HCT116 (cell line): Measurements from ENCODE around the gene EGFL8. TPM values are rescaled to one million over a fixed set of nuclear protein-coding genes. Genes with fewer than 3 reads are reported as not detected.

ENCODE experiments used
- ATAC-seq: fragments of 200-7000 bp; cut with Tn5 transposase; 2 replicates; pipeline ENCODE4 v1.9.1; 2020; ENCODE audit warnings: mild to moderate bottlenecking, moderate library complexity
- BruUV-seq: library from RNA; stranded (reverse); fragments of 400-500 nt; replicated peaks from 2 replicates; lab custom pipeline; 2021; lab: Mats Ljungman, UMichigan
- CTCF ChIA-PET: fragments of 300-600 bp; sonication (Branson Sonifier 250); formaldehyde crosslinking; loops from one replicate; lab custom pipeline; 2021; ENCODE audit warnings: antibody characterized with exemption; lab: Charles Lee
- POLR2A ChIA-PET: fragments of 300-600, 350-600 bp; sonication (Branson Sonifier 250); formaldehyde crosslinking; loops from one replicate; lab custom pipeline; 2021; ENCODE audit warnings: antibody characterized with exemption; lab: Charles Lee
- RAD21 ChIA-PET, 2 experiments: fragments of 300-600 bp; sonication (Branson Sonifier 250); formaldehyde crosslinking; loops; one replicate each; lab custom pipeline; 2023; ENCODE audit warnings: low total read pairs in 2 of 2; ENCODE audit not compliant: uncharacterized antibody in 2 of 2, unreplicated experiment in 2 of 2, low non-redundant PET in 1 of 2; lab: Charles Lee
- DNase-seq: peaks from one replicate; pipeline ENCODE4 v3.0.0-alpha.2; 2010; ENCODE audit warnings: low read depth, low spot score
- H2AFZ ChIP-seq: fragments of 200-600 bp; shearing (Covaris generic), sonication (generic); 2 replicates; pipeline ENCODE4 v1.6.1; 2017; ENCODE audit warnings: low read depth, mixed run types, mixed read lengths, antibody characterized with exemption, low read length; ENCODE audit not compliant: poor library complexity, severe bottlenecking
- H3K27ac ChIP-seq: 2 replicates; pipeline ENCODE4 v1.5.1; 2012; ENCODE audit warnings: low read depth, low read length
- H3K27me3 ChIP-seq: fragments of 200-600 bp; sonication (generic); 2 replicates; pipeline ENCODE4 v1.6.1; 2016; ENCODE audit warnings: mixed run types, low read length, mixed read lengths; ENCODE audit not compliant: insufficient read depth
- H3K36me3 ChIP-seq, 2 experiments: fragments of 200-500 bp in 1 of 2; fragments of 200-600 bp in 1 of 2; sonication (Bioruptor generic) in 1 of 2; sonication (generic) in 1 of 2; 2 replicates each; pipeline versions ENCODE4 v1.5.1 to v1.6.1; 2014 to 2016; ENCODE audit warnings: low read length in 2 of 2, inconsistent platforms in 1 of 2, mixed read lengths in 1 of 2, mixed run types in 1 of 2; ENCODE audit not compliant: insufficient read depth in 2 of 2, control insufficient read depth in 1 of 2
- H3K4me1 ChIP-seq, 2 experiments: fragments of 200-600 bp in 1 of 2; sonication (generic) in 1 of 2; 2 replicates each; pipeline versions ENCODE4 v1.5.1 to v1.6.1; 2012 to 2017; ENCODE audit warnings: low read length in 2 of 2, inconsistent platforms in 1 of 2, mild to moderate bottlenecking in 1 of 2, mixed read lengths in 1 of 2, mixed run types in 1 of 2, moderate library complexity in 1 of 2; ENCODE audit not compliant: insufficient read depth in 2 of 2, control insufficient read depth in 1 of 2
- H3K4me2 ChIP-seq: fragments of 200-600 bp; sonication (generic); 2 replicates; pipeline ENCODE4 v1.6.1; 2017; ENCODE audit warnings: mixed run types, low read length, mixed read lengths
- H3K4me3 ChIP-seq, 2 experiments: fragments of 200-600 bp in 1 of 2; sonication (generic) in 1 of 2; replicated peaks in 1 of 2; 2 replicates each; pipeline ENCODE4 v1.5.1; 2011 to 2016; ENCODE audit warnings: low read length in 2 of 2, control low read depth in 1 of 2, low read depth in 1 of 2, mild to moderate bottlenecking in 1 of 2, mixed read lengths in 1 of 2, mixed run types in 1 of 2
- H3K79me2 ChIP-seq: fragments of 200-600 bp; sonication (generic); 2 replicates; pipeline ENCODE4 v1.6.1; 2017; ENCODE audit warnings: mild to moderate bottlenecking, mixed run types, low read length, moderate library complexity, mixed read lengths; ENCODE audit not compliant: insufficient read depth
- H3K9ac ChIP-seq: fragments of 200-600 bp; sonication (generic); 2 replicates; pipeline ENCODE4 v1.6.1; 2016; ENCODE audit warnings: low read length, mixed read lengths
- H3K9me2 ChIP-seq: fragments of 200-600 bp; sonication (generic), shearing (Covaris generic); 2 replicates; pipeline ENCODE4 v1.6.1; 2017; ENCODE audit warnings: mixed run types, mild to moderate bottlenecking, moderate library complexity; ENCODE audit not compliant: insufficient read depth
- H3K9me3 ChIP-seq, 2 experiments: fragments of 200-500 bp in 1 of 2; fragments of 200-600 bp in 1 of 2; sonication (Bioruptor generic) in 1 of 2; sonication (generic) in 1 of 2; 2 replicates each; pipeline ENCODE4 v1.6.1; 2014 to 2017; ENCODE audit warnings: low read length in 2 of 2, mixed read lengths in 2 of 2, inconsistent platforms in 1 of 2, low read depth in 1 of 2, mild to moderate bottlenecking in 1 of 2, mixed run types in 1 of 2, moderate library complexity in 1 of 2; ENCODE audit not compliant: control insufficient read depth in 1 of 2, insufficient read depth in 1 of 2
- H4K20me1 ChIP-seq: fragments of 200-600 bp; sonication (generic), shearing (Covaris generic); 2 replicates; pipeline ENCODE4 v1.6.1; 2017; ENCODE audit warnings: mixed run types, mild to moderate bottlenecking, moderate library complexity; ENCODE audit not compliant: insufficient read depth
- CEBPB ChIP-seq: IDR thresholded peaks from 2 replicates; pipeline ENCODE4 v1.6.1; 2012; ENCODE audit warnings: low read depth
- EGR1 ChIP-seq: IDR thresholded peaks from 2 replicates; pipeline ENCODE4 v1.6.1; 2012; ENCODE audit warnings: low read depth
- ELF1 ChIP-seq: IDR thresholded peaks from 2 replicates; pipeline ENCODE4 v1.6.1; 2012; ENCODE audit warnings: low read depth, borderline replicate concordance
- RAD21 ChIP-seq: IDR thresholded peaks from 2 replicates; pipeline ENCODE4 v1.6.1; 2012; ENCODE audit warnings: low read depth, mild to moderate bottlenecking
- SIN3A ChIP-seq: IDR thresholded peaks from 2 replicates; pipeline ENCODE4 v1.6.1; 2012; ENCODE audit warnings: low read depth
- SP1 ChIP-seq: IDR thresholded peaks from 2 replicates; pipeline ENCODE4 v1.6.1; 2012; ENCODE audit warnings: low read depth
- SRF ChIP-seq: IDR thresholded peaks from 2 replicates; pipeline ENCODE4 v1.6.1; 2012; ENCODE audit warnings: low read depth
- TCF7L2 ChIP-seq: IDR thresholded peaks from 2 replicates; pipeline ENCODE4 v1.7.0; 2011; ENCODE audit warnings: borderline replicate concordance, inconsistent platforms; ENCODE audit not compliant: insufficient read depth, insufficient read length; ENCODE audit errors: extremely low read depth
- YY1 ChIP-seq: IDR thresholded peaks from 2 replicates; pipeline ENCODE4 v1.6.1; 2011; ENCODE audit warnings: low read length, low read depth, moderate library complexity, mild to moderate bottlenecking; ENCODE audit not compliant: insufficient replicate concordance; ENCODE audit errors: extremely low read depth
- ZNF274 ChIP-seq: fragments of 200-500 bp; sonication (Bioruptor generic); IDR thresholded peaks from 2 replicates; pipeline ENCODE4 v1.6.1; 2014; ENCODE audit warnings: mild to moderate bottlenecking, low read depth, low read length, inconsistent platforms
- intact Hi-C: fragments of 100-400 bp; cut with micrococcal nuclease; formaldehyde crosslinking; loops from 2 replicates; pipeline ENCODE4 v1.10.0; 2022
- total RNA-seq: library from RNA; stranded (reverse); gene quantifications from one replicate; pipeline ENCODE4 v1.2.1, GENCODE V29; 2021; ENCODE audit not compliant: unreplicated experiment
- TF ChIP-seq, protein P1 (sequence below): IDR thresholded peaks from 2 replicates; pipeline ENCODE4 v1.6.1; 2012

Gene EGFL8
- total RNA-seq, 1 experiment from 2014 or later, result 29.0 TPM

GRCh38 chr6:32198866-32199265, 34.5 kb downstream of the EGFL8 start:
- no peak overlapping the region for H2AFZ ChIP-seq
- TF ChIP-seq, protein P1, sequence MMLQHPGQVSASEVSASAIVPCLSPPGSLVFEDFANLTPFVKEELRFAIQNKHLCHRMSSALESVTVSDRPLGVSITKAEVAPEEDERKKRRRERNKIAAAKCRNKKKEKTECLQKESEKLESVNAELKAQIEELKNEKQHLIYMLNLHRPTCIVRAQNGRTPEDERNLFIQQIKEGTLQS, result no peak
- TF ChIP-seq CEBPB (no peak), SP1 (no peak), ZNF274 (no peak), EGR1 (no peak), SRF (no peak), YY1 (no peak), SIN3A (no peak), RAD21 (no peak), TCF7L2 (no peak), ELF1 (no peak)
- TF ChIP-seq, all 23 proteins: peak for 0
- no peak for DNase-seq
- ATAC-seq, result no peak
- intact Hi-C loops, result no loop called here
- H3K4me3 ChIP-seq, result no peak overlapping the region
- H3K4me1 ChIP-seq, result peaks cover 17 to 34% of the 10 kb centered on the region in 2 experiments
- no peaks in the 10 kb centered on the region for H3K9me3 ChIP-seq
- 0 out of 2 replicates have a peak, but pooled peaks cover 3% of the 10 kb centered on the region for H3K27me3 ChIP-seq
- H3K36me3 ChIP-seq, result no peaks in the 10 kb centered on the region
- ChIA-PET CTCF (no interaction called here), RAD21 (no interaction called here), POLR2A (no interaction called here)
- H3K4me2 ChIP-seq, result no peak overlapping the region
- no peaks in the 10 kb centered on the region for H3K9me2 ChIP-seq
- BruUV-seq, result no TSS peak
- H4K20me1 ChIP-seq, result no peaks in the 10 kb centered on the region
- H3K9ac ChIP-seq, result no peak overlapping the region
- H3K27ac ChIP-seq, result no peak overlapping the region
- no peaks in the 10 kb centered on the region for H3K79me2 ChIP-seq
